ENCODE data around the gene ITGB1.

- peak; percentile 65 to 74 for TF ChIP-seq CTCF (conservative IDR thresholded peaks at IDR 0.05; ENCODE audit: low read depth in 2 of 2)
- TF ChIP-seq, protein P1, sequence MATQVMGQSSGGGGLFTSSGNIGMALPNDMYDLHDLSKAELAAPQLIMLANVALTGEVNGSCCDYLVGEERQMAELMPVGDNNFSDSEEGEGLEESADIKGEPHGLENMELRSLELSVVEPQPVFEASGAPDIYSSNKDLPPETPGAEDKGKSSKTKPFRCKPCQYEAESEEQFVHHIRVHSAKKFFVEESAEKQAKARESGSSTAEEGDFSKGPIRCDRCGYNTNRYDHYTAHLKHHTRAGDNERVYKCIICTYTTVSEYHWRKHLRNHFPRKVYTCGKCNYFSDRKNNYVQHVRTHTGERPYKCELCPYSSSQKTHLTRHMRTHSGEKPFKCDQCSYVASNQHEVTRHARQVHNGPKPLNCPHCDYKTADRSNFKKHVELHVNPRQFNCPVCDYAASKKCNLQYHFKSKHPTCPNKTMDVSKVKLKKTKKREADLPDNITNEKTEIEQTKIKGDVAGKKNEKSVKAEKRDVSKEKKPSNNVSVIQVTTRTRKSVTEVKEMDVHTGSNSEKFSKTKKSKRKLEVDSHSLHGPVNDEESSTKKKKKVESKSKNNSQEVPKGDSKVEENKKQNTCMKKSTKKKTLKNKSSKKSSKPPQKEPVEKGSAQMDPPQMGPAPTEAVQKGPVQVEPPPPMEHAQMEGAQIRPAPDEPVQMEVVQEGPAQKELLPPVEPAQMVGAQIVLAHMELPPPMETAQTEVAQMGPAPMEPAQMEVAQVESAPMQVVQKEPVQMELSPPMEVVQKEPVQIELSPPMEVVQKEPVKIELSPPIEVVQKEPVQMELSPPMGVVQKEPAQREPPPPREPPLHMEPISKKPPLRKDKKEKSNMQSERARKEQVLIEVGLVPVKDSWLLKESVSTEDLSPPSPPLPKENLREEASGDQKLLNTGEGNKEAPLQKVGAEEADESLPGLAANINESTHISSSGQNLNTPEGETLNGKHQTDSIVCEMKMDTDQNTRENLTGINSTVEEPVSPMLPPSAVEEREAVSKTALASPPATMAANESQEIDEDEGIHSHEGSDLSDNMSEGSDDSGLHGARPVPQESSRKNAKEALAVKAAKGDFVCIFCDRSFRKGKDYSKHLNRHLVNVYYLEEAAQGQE (IDR thresholded peaks at IDR 0.05; ENCODE audit: unreplicated experiment), result no peak
- TF ChIP-seq CREB1 (CRISPR knock-in tag; IDR thresholded peaks at IDR 0.05; ENCODE audit: low read depth), result no peak
- no peak for TF ChIP-seq POLR2AphosphoS5 (IDR thresholded peaks at IDR 0.05; ENCODE audit: low read depth)
- TF ChIP-seq JUNB (IDR thresholded peaks at IDR 0.05; ENCODE audit: unreplicated experiment), result no peak
- TF ChIP-seq EZH2 (IDR thresholded peaks at IDR 0.05; ENCODE audit: low read depth, unreplicated experiment), result no peak
- no peak for TF ChIP-seq ETS1 (IDR thresholded peaks at IDR 0.05)
- no peak for TF ChIP-seq STAT1 (IDR thresholded peaks at IDR 0.05; ENCODE audit: unreplicated experiment)
- TF ChIP-seq EZH2phosphoT487 (IDR thresholded peaks at IDR 0.05; ENCODE audit: unreplicated experiment), result no peak
- TF ChIP-seq ZNF114 (CRISPR knock-in tag; IDR thresholded peaks at IDR 0.05), result no peak
- TF ChIP-seq, protein P2, sequence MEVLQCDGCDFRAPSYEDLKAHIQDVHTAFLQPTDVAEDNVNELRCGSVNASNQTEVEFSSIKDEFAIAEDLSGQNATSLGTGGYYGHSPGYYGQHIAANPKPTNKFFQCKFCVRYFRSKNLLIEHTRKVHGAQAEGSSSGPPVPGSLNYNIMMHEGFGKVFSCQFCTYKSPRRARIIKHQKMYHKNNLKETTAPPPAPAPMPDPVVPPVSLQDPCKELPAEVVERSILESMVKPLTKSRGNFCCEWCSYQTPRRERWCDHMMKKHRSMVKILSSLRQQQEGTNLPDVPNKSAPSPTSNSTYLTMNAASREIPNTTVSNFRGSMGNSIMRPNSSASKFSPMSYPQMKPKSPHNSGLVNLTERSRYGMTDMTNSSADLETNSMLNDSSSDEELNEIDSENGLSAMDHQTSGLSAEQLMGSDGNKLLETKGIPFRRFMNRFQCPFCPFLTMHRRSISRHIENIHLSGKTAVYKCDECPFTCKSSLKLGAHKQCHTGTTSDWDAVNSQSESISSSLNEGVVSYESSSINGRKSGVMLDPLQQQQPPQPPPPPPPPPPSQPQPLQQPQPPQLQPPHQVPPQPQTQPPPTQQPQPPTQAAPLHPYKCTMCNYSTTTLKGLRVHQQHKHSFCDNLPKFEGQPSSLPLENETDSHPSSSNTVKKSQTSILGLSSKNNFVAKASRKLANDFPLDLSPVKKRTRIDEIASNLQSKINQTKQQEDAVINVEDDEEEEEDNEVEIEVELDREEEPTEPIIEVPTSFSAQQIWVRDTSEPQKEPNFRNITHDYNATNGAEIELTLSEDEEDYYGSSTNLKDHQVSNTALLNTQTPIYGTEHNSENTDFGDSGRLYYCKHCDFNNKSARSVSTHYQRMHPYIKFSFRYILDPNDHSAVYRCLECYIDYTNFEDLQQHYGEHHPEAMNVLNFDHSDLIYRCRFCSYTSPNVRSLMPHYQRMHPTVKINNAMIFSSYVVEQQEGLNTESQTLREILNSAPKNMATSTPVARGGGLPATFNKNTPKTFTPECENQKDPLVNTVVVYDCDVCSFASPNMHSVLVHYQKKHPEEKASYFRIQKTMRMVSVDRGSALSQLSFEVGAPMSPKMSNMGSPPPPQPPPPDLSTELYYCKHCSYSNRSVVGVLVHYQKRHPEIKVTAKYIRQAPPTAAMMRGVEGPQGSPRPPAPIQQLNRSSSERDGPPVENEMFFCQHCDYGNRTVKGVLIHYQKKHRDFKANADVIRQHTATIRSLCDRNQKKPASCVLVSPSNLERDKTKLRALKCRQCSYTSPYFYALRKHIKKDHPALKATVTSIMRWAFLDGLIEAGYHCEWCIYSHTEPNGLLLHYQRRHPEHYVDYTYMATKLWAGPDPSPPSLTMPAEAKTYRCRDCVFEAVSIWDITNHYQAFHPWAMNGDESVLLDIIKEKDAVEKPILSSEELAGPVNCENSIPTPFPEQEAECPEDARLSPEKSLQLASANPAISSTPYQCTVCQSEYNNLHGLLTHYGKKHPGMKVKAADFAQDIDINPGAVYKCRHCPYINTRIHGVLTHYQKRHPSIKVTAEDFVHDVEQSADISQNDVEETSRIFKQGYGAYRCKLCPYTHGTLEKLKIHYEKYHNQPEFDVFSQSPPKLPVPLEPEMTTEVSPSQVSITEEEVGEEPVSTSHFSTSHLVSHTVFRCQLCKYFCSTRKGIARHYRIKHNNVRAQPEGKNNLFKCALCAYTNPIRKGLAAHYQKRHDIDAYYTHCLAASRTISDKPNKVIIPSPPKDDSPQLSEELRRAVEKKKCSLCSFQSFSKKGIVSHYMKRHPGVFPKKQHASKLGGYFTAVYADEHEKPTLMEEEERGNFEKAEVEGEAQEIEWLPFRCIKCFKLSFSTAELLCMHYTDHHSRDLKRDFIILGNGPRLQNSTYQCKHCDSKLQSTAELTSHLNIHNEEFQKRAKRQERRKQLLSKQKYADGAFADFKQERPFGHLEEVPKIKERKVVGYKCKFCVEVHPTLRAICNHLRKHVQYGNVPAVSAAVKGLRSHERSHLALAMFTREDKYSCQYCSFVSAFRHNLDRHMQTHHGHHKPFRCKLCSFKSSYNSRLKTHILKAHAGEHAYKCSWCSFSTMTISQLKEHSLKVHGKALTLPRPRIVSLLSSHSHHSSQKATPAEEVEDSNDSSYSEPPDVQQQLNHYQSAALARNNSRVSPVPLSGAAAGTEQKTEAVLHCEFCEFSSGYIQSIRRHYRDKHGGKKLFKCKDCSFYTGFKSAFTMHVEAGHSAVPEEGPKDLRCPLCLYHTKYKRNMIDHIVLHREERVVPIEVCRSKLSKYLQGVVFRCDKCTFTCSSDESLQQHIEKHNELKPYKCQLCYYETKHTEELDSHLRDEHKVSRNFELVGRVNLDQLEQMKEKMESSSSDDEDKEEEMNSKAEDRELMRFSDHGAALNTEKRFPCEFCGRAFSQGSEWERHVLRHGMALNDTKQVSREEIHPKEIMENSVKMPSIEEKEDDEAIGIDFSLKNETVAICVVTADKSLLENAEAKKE (CRISPR knock-in tag; IDR thresholded peaks at IDR 0.05), result peak; percentile 58
These were observed 64.6 kb downstream of the ITGB1 start for GRCh38 chr10:32893434-32893833.
